ENCODE results near the gene LEPR. TPM values are rescaled to one million over a fixed set of nuclear protein-coding genes. Genes with fewer than 3 reads are reported as not detected.
"Not testable (repeated sequence)": the region's sequence is repeated elsewhere in the genome, so short reads cannot be mapped to it uniquely, and the experiment has no call there.

Gene LEPR
- total RNA-seq, 1 donor from 2014 or later, result 15.5 TPM

DNA sequence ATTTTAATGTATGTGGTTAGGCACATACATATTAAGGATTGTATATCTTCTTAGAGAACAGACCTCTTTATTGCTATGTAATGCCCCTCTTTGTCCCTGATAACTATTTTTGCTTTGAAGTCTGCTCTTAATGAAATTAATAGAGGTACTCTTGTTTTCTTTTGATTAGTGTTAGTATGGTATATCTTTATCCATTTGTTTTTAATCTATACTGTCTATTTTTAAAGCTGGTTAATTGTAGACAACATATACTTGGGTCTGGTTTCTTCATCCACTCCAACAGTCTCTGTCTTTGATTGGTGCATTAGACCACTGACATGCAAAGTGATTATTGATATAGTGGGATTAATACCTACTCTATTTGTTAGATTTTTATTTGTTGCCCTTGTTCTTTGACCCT lies 36.0 kb downstream of the LEPR start:
- no peaks in the 10 kb centered on the region for H3K27me3 ChIP-seq (ENCODE audit: control insufficient read depth, insufficient read depth, low read length)
- TF ChIP-seq, protein P1, sequence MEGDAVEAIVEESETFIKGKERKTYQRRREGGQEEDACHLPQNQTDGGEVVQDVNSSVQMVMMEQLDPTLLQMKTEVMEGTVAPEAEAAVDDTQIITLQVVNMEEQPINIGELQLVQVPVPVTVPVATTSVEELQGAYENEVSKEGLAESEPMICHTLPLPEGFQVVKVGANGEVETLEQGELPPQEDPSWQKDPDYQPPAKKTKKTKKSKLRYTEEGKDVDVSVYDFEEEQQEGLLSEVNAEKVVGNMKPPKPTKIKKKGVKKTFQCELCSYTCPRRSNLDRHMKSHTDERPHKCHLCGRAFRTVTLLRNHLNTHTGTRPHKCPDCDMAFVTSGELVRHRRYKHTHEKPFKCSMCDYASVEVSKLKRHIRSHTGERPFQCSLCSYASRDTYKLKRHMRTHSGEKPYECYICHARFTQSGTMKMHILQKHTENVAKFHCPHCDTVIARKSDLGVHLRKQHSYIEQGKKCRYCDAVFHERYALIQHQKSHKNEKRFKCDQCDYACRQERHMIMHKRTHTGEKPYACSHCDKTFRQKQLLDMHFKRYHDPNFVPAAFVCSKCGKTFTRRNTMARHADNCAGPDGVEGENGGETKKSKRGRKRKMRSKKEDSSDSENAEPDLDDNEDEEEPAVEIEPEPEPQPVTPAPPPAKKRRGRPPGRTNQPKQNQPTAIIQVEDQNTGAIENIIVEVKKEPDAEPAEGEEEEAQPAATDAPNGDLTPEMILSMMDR (IDR thresholded peaks at IDR 0.05; ENCODE audit: insufficient read depth, low read length, severe bottlenecking), result no peak
- DNase-seq (ENCODE audit: low read depth) (no peak), FAIRE-seq (no peak)
- H3K4me3 ChIP-seq (ENCODE audit: low read depth, low read length), result no peak overlapping the region
- H3K36me3 ChIP-seq (ENCODE audit: control insufficient read depth, insufficient read depth, low read length), result no peaks in the 10 kb centered on the region

DNA sequence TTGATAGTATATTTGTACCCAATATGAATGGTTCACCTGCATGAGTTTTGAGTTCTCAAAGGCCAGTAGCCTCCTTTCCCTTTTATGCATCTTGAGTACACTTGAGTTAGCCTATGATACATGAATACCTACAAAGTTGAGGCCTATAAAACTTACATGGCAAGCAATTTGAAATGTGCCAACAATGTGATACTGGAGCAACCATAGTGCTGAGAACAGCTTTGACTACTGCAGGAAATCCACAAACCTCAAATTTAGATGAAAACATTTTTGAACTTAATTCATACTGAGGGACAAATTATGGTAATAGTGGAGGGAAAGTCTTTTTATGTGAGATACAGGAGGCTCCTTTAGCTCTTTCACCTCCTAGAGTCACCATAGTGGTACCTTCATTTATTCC lies 37.4 kb downstream of the LEPR start:
- FAIRE-seq, result no peak

GRCh38 chr1:65458730-65459396 lies 38.4 kb downstream of the LEPR start:
- H3K4me3 ChIP-seq (ENCODE audit: low read depth, low read length), result no peak overlapping the region
- no peaks in the 10 kb centered on the region for H3K36me3 ChIP-seq (ENCODE audit: control insufficient read depth, insufficient read depth, low read length)
- TF ChIP-seq, protein P1 (IDR thresholded peaks at IDR 0.05; ENCODE audit: insufficient read depth, low read length, severe bottlenecking), result no peak
- DNase-seq (ENCODE audit: low read depth) (peak; percentile 20), FAIRE-seq (no peak)
- H3K27me3 ChIP-seq (ENCODE audit: control insufficient read depth, insufficient read depth, low read length), result no peaks in the 10 kb centered on the region

More for the DNA sequence above, 37.4 kb downstream of the LEPR start:
- H3K4me3 ChIP-seq (ENCODE audit: low read depth, low read length), result no peak overlapping the region
- H3K36me3 ChIP-seq (ENCODE audit: control insufficient read depth, insufficient read depth, low read length), result no peaks in the 10 kb centered on the region
- H3K27me3 ChIP-seq (ENCODE audit: control insufficient read depth, insufficient read depth, low read length), result no peaks in the 10 kb centered on the region
- TF ChIP-seq, protein P1 (IDR thresholded peaks at IDR 0.05; ENCODE audit: insufficient read depth, low read length, severe bottlenecking), result no peak
- DNase-seq (ENCODE audit: low read depth), result no peak

- Histone ChIP-seq H3K27me3 (ENCODE audit: control insufficient read depth, insufficient read depth, low read length) (no peaks in the 10 kb centered on the region), H3K4me3 (ENCODE audit: low read depth, low read length) (no peak overlapping the region), H3K36me3 (ENCODE audit: control insufficient read depth, insufficient read depth, low read length) (no peaks in the 10 kb centered on the region)
- TF ChIP-seq, protein P1 (IDR thresholded peaks at IDR 0.05; ENCODE audit: insufficient read depth, low read length, severe bottlenecking), result peak; percentile 67
- FAIRE-seq (no peak), DNase-seq (ENCODE audit: low read depth) (peak; percentile 44)
These were observed 38.9 kb downstream of the LEPR start for GRCh38 chr1:65459397-65459768.

GRCh38 chr1:65465837-65466236 lies 45.4 kb downstream of the LEPR start:
- H3K27me3 ChIP-seq (ENCODE audit: control insufficient read depth, insufficient read depth, low read length); FAIRE-seq; H3K4me3 ChIP-seq (ENCODE audit: low read depth, low read length); DNase-seq (ENCODE audit: low read depth); H3K36me3 ChIP-seq (ENCODE audit: control insufficient read depth, insufficient read depth, low read length): not testable (repeated sequence)

GRCh38 chr1:65467536-65467935 lies 47.1 kb downstream of the LEPR start:
- FAIRE-seq, result no peak
- no peaks in the 10 kb centered on the region for H3K36me3 ChIP-seq (ENCODE audit: control insufficient read depth, insufficient read depth, low read length)
- peak; percentile 86 for DNase-seq (ENCODE audit: low read depth)
- H3K27me3 ChIP-seq (ENCODE audit: control insufficient read depth, insufficient read depth, low read length), result no peaks in the 10 kb centered on the region
- no peak overlapping the region for H3K4me3 ChIP-seq (ENCODE audit: low read depth, low read length)
- TF ChIP-seq, protein P1 (IDR thresholded peaks at IDR 0.05; ENCODE audit: insufficient read depth, low read length, severe bottlenecking), result peak; percentile 33
